CD14-positive monocyte (primary cell): ENCODE data around the gene COL27A1. TPM values are rescaled to one million over a fixed set of nuclear protein-coding genes. Genes with fewer than 3 reads are reported as not detected.

Experiments
- DNase-seq, 3 donors: peaks; one replicate each; pipeline ENCODE4 v3.0.0-alpha.2; 2011 to 2022
- H2AFZ ChIP-seq: 2 replicates; pipeline ENCODE4 v1.6.0; 2012; ENCODE audit warnings: mild to moderate bottlenecking, low read depth, low read length, inconsistent platforms; ENCODE audit not compliant: insufficient read depth, poor library complexity, severe bottlenecking
- H3K27ac ChIP-seq, 2 donors: 1 replicate in 1 of 2; 2 replicates in 1 of 2; pipeline ENCODE4 v1.5.1; 2012 to 2013; ENCODE audit warnings: low read length in 2 of 2, control low read depth in 1 of 2, inconsistent platforms in 1 of 2, low read depth in 1 of 2, mild to moderate bottlenecking in 1 of 2
- H3K27me3 ChIP-seq, 2 donors: one replicate each; pipeline versions ENCODE4 v1.6.0 to v1.6.1; 2011 to 2013; ENCODE audit warnings: low read length in 2 of 2; ENCODE audit not compliant: control insufficient read depth in 2 of 2, insufficient read depth in 2 of 2
- H3K36me3 ChIP-seq, 2 donors: replicated peaks in 1 of 2; 1 replicate in 1 of 2; 2 replicates in 1 of 2; pipeline versions ENCODE4 v1.5.1 to v1.6.1; 2012 to 2013; ENCODE audit warnings: low read length in 2 of 2, control low read depth in 1 of 2, inconsistent platforms in 1 of 2, mild to moderate bottlenecking in 1 of 2; ENCODE audit not compliant: insufficient read depth in 2 of 2, control insufficient read depth in 1 of 2
- H3K4me1 ChIP-seq, 2 donors: 1 replicate in 1 of 2; 2 replicates in 1 of 2; pipeline versions ENCODE4 v1.5.1 to v1.6.1; 2012 to 2013; ENCODE audit warnings: low read length in 2 of 2, control low read depth in 1 of 2, inconsistent platforms in 1 of 2, mild to moderate bottlenecking in 1 of 2, moderate library complexity in 1 of 2; ENCODE audit not compliant: insufficient read depth in 2 of 2, control insufficient read depth in 1 of 2
- H3K4me2 ChIP-seq: replicated peaks from 2 replicates; pipeline ENCODE3; 2012; ENCODE audit warnings: low read length, moderate library complexity, mild to moderate bottlenecking; ENCODE audit not compliant: poor library complexity, severe bottlenecking; ENCODE audit errors: extremely low read depth
- H3K4me3 ChIP-seq, 3 experiments: fragments of 200-600 bp in 1 of 3; sonication (generic) in 1 of 3; replicated peaks in 1 of 3; 1 replicate in 2 of 3; 2 replicates in 1 of 3; pipeline ENCODE4 v1.5.1; 2011 to 2013; ENCODE audit warnings: low read length in 3 of 3, mild to moderate bottlenecking in 3 of 3, control low read depth in 2 of 3, low read depth in 2 of 3, inconsistent platforms in 1 of 3, moderate library complexity in 1 of 3
- H3K79me2 ChIP-seq: 2 replicates; pipeline ENCODE4 v1.6.0; 2012; ENCODE audit warnings: mild to moderate bottlenecking, control low read depth, inconsistent platforms, low read length, moderate library complexity; ENCODE audit not compliant: insufficient read depth
- H3K9ac ChIP-seq: 2 replicates; pipeline ENCODE4 v1.6.0; 2017; ENCODE audit warnings: low read length, mild to moderate bottlenecking; ENCODE audit not compliant: insufficient read depth, poor library complexity, severe bottlenecking
- H3K9me3 ChIP-seq, 2 donors: replicated peaks in 1 of 2; 1 replicate in 1 of 2; 2 replicates in 1 of 2; pipeline versions ENCODE4 v1.5.1 to v1.6.1; 2012 to 2013; ENCODE audit warnings: low read length in 2 of 2, control low read depth in 1 of 2; ENCODE audit not compliant: control insufficient read depth in 1 of 2, insufficient read depth in 1 of 2
- H4K20me1 ChIP-seq: 2 replicates; pipeline ENCODE4 v1.6.0; 2012; ENCODE audit warnings: mild to moderate bottlenecking, low read length, control low read depth, moderate library complexity; ENCODE audit not compliant: insufficient read depth
- H3K27ac Mint-ChIP-seq, 7 donors: one replicate each; pipeline ENCODE4 v1.8.0; 2020; ENCODE audit warnings: mild to moderate bottlenecking in 7 of 7, mixed read lengths in 7 of 7, moderate library complexity in 6 of 7, inconsistent platforms in 2 of 7
- H3K27me3 Mint-ChIP-seq, 3 donors: one replicate each; pipeline ENCODE4 v1.8.0; 2021 to 2022; ENCODE audit warnings: low read depth in 3 of 3, mild to moderate bottlenecking in 3 of 3, mixed read lengths in 3 of 3, moderate library complexity in 3 of 3, inconsistent platforms in 1 of 3
- H3K36me3 Mint-ChIP-seq, 2 donors: one replicate each; pipeline ENCODE4 v1.8.0; 2020; ENCODE audit warnings: mixed read lengths in 2 of 2, inconsistent platforms in 1 of 2, mild to moderate bottlenecking in 1 of 2
- H3K4me1 Mint-ChIP-seq: one replicate; pipeline ENCODE4 v1.8.0; 2020; ENCODE audit warnings: mild to moderate bottlenecking, mixed read lengths
- H3K4me3 Mint-ChIP-seq, 2 donors: one replicate each; pipeline ENCODE4 v1.8.0; 2020; ENCODE audit warnings: mild to moderate bottlenecking in 2 of 2, mixed read lengths in 2 of 2, moderate library complexity in 1 of 2
- H3K9me3 Mint-ChIP-seq, 7 donors: one replicate each; pipeline ENCODE4 v1.8.0; 2020 to 2022; ENCODE audit warnings: mixed read lengths in 7 of 7, mild to moderate bottlenecking in 6 of 7, moderate library complexity in 6 of 7, inconsistent platforms in 2 of 7
- CTCF ChIP-seq: fragments of 200-600 bp; IDR thresholded peaks from one replicate; pipeline ENCODE4 v1.8.0; 2022; ENCODE audit warnings: antibody characterized with exemption, mild to moderate bottlenecking
- WGBS: methylation state at CpG from one replicate; pipeline ENCODE4 v1.1.5; 2013; ENCODE audit warnings: missing lambda C conversion rate; ENCODE audit not compliant: insufficient coverage; 5-methylcytosine and 5-hydroxymethylcytosine counted together
- intact Hi-C, 2 donors: fragments of 100-400 bp; cut with micrococcal nuclease; formaldehyde crosslinking; loops; one replicate each; pipeline versions ENCODE4 v1.15.0 to v1.15.1; 2023
- polyA plus RNA-seq, 3 donors: library from polyadenylated mRNA; depleted of rRNA in 1 of 3; unstranded in 2 of 3; stranded (reverse) in 1 of 3; fragments of 300-500 nt in 2 of 3; fragments of >200 nt in 1 of 3; fragmentation: Illumina TruSeq in 2 of 3; gene quantifications; 1 replicate in 2 of 3; 2 replicates in 1 of 3; pipeline ENCODE4 v1.2.3, GENCODE V29; 2012 to 2021

The COL27A1 gene
- polyA plus RNA-seq, 3 donors, result 0.03 TPM; not detected in 2

- no peak for TF ChIP-seq CTCF
- Histone ChIP-seq H3K27ac (no peak overlapping the region), H3K9me3 (peaks cover 2 to 12% of the 10 kb centered on the region in 2 donors), H3K27me3 (peaks cover 0 to 8% of the 10 kb centered on the region in 2 donors), H3K9ac (no peak overlapping the region), H2AFZ (no peak overlapping the region), H3K79me2 (no peaks in the 10 kb centered on the region), H3K4me3 (no peak overlapping the region), H3K4me1 (no peaks in the 10 kb centered on the region), H3K4me2 (no peak overlapping the region), H3K36me3 (no peaks in the 10 kb centered on the region), H4K20me1 (no peaks in the 10 kb centered on the region)
- Mint-ChIP-seq H3K4me1 (no peaks in the 10 kb centered on the region), H3K9me3 (peaks cover 2 to 16% (median 7%) of the 10 kb centered on the region in 7 donors), H3K27ac (no peak overlapping the region), H3K4me3 (peak overlapping the region in 1 of 2 donors; percentile 57), H3K36me3 (no peaks in the 10 kb centered on the region), H3K27me3 (peaks cover 8 to 16% (median 11%) of the 10 kb centered on the region in 3 donors)
- DNase-seq, result no peak
- 79% methylated on average over 6 of the region's 7 CpGs for WGBS
- intact Hi-C loops, result loop anchor here (5.0 kb wide), 2 partner anchors 133 to 183 kb away; partner anchors contain the start of gene COL27A1 (in 1 of the 2)
These were observed 135.2 kb downstream of the COL27A1 start for GRCh38 chr9:114290561-114290986.

GRCh38 chr9:114291064-114291474, 135.7 kb downstream of the COL27A1 start:
- intact Hi-C loops, result loop anchor here (5.0 kb wide), 2 partner anchors 134 to 184 kb away; partner anchors contain the start of gene COL27A1 (in 1 of the 2)
- H3K27me3 ChIP-seq, result peaks cover 0 to 8% of the 10 kb centered on the region in 2 donors
- Mint-ChIP-seq H3K27ac (no peak overlapping the region), H3K27me3 (peaks cover 8 to 16% (median 10%) of the 10 kb centered on the region in 3 donors), H3K4me3 (no peak overlapping the region), H3K36me3 (no peaks in the 10 kb centered on the region), H3K9me3 (peaks cover 5 to 21% (median 11%) of the 10 kb centered on the region in 7 donors), H3K4me1 (no peaks in the 10 kb centered on the region)
- no peaks in the 10 kb centered on the region for H3K79me2 ChIP-seq
- H2AFZ ChIP-seq, result no peak overlapping the region
- peak; percentile 44 to 54 (median 50) for DNase-seq
- peak; percentile 97 for TF ChIP-seq CTCF
- no peak overlapping the region for H3K27ac ChIP-seq
- H3K9ac ChIP-seq, result no peak overlapping the region
- no peaks in the 10 kb centered on the region for H4K20me1 ChIP-seq
- WGBS, result 13% methylated on average over 11 of the region's 12 CpGs
- H3K4me2 ChIP-seq, result no peak overlapping the region
- H3K9me3 ChIP-seq, result peaks cover 5 to 12% of the 10 kb centered on the region in 2 donors
- H3K36me3 ChIP-seq, result no peaks in the 10 kb centered on the region
- no peak overlapping the region for H3K4me3 ChIP-seq
- H3K4me1 ChIP-seq, result no peaks in the 10 kb centered on the region
